CD4-positive, alpha-beta T cell treated with Interleukin-17A for 4 hours (primary cell): ENCODE measurements around the gene REL.
"Not testable (repeated sequence)": the region's sequence is repeated elsewhere in the genome, so short reads cannot be mapped to it uniquely, and the experiment has no call there.

ENCODE experiments used
- DNase-seq: peaks from one replicate; pipeline ENCODE4 v3.0.0-alpha.2; 2020; ENCODE audit warnings: mixed read lengths

Gene REL

GRCh38 chr2:60926741-60927552, 45.6 kb downstream of the REL start:
- DNase-seq: no peak

GRCh38 chr2:60932061-60932460, 50.7 kb downstream of the REL start:
- not testable (repeated sequence) for DNase-seq

GRCh38 chr2:60932954-60933353, 51.6 kb downstream of the REL start:
- no peak for DNase-seq

GRCh38 chr2:60934165-60934722, 52.9 kb downstream of the REL start:
- no peak for DNase-seq

GRCh38 chr2:60936757-60937156, 55.4 kb downstream of the REL start:
- no peak for DNase-seq

- no peak for DNase-seq
Observed at GRCh38 chr2:60938301-60938700, 56.9 kb downstream of the REL start.

- DNase-seq: no peak
Observed at GRCh38 chr2:60939622-60940021, 58.2 kb downstream of the REL start.

- no peak for DNase-seq
Observed at GRCh38 chr2:60945341-60945740, 64.0 kb downstream of the REL start.

GRCh38 chr2:60947056-60947455, 65.7 kb downstream of the REL start:
- DNase-seq: no peak

- no peak for DNase-seq
Observed at GRCh38 chr2:60948161-60948560, 66.8 kb downstream of the REL start.

GRCh38 chr2:60948926-60949579, 67.7 kb downstream of the REL start:
- no peak for DNase-seq

GRCh38 chr2:60954139-60954538, 72.8 kb downstream of the REL start:
- DNase-seq: no peak

GRCh38 chr2:60957224-60957623, 75.8 kb downstream of the REL start:
- DNase-seq: no peak

GRCh38 chr2:60957643-60958042, 76.3 kb downstream of the REL start:
- DNase-seq: no peak

- no peak for DNase-seq
Observed at GRCh38 chr2:60958361-60958760, 77.0 kb downstream of the REL start.

GRCh38 chr2:60958800-60959199, 77.4 kb downstream of the REL start:
- DNase-seq: no peak

- DNase-seq: no peak
Observed at GRCh38 chr2:60959501-60959900, 78.1 kb downstream of the REL start.

- DNase-seq: no peak
Observed at GRCh38 chr2:60960706-60961105, 79.3 kb downstream of the REL start.

- no peak for DNase-seq
Observed at GRCh38 chr2:60961457-60961856, 80.1 kb downstream of the REL start.

GRCh38 chr2:60962528-60962927, 81.2 kb downstream of the REL start:
- DNase-seq: no peak

- DNase-seq: no peak
Observed at GRCh38 chr2:60963190-60963589, 81.8 kb downstream of the REL start.

GRCh38 chr2:60964651-60965498, 83.5 kb downstream of the REL start:
- DNase-seq: no peak

- DNase-seq: no peak
Observed at GRCh38 chr2:60965499-60965785, 84.1 kb downstream of the REL start.
